Endothelial cell of umbilical vein (primary cell): ENCODE measurements around the gene WBP1L. TPM values are rescaled to one million over a fixed set of nuclear protein-coding genes. Genes with fewer than 3 reads are reported as not detected.

ENCODE experiments used
- BruUV-seq: library from RNA; stranded (reverse); fragments of 400-500 nt; replicated peaks from 2 replicates; lab custom pipeline; 2021; lab: Mats Ljungman, UMichigan
- CTCF ChIA-PET: fragments of 300-600, 350-600 bp; sonication (Branson Sonifier 250); formaldehyde crosslinking; loops from one replicate; lab custom pipeline; 2021; ENCODE audit warnings: antibody characterized with exemption, inconsistent platforms; lab: Charles Lee
- POLR2A ChIA-PET: fragments of 300-600, 350-600 bp; sonication (Branson Sonifier 250); formaldehyde crosslinking; loops from one replicate; lab custom pipeline; 2021; ENCODE audit warnings: antibody characterized with exemption, inconsistent platforms; lab: Charles Lee
- DNase-seq: peaks from one replicate; pipeline ENCODE4 v3.0.0-alpha.2; 2011; ENCODE audit warnings: low read depth, low spot score
- FAIRE-seq: peaks from 2 replicates; lab custom pipeline; 2011; peaks lifted over from hg19 to GRCh38; lab: Jason Lieb, UNC
- H2AFZ ChIP-seq: 2 replicates; pipeline ENCODE4 v1.6.0; 2012; ENCODE audit warnings: low read depth, low read length, control low read depth, inconsistent platforms
- H3K27ac ChIP-seq: 2 replicates; pipeline ENCODE4 v1.5.1; 2011; ENCODE audit warnings: low read depth, mild to moderate bottlenecking, control low read depth, low read length, moderate library complexity; ENCODE audit not compliant: insufficient read depth
- H3K27me3 ChIP-seq, 2 experiments: 2 replicates each; pipeline versions ENCODE4 v1.6.0 to v1.6.1; 2011; ENCODE audit warnings: low read length in 2 of 2, mixed read lengths in 1 of 2; ENCODE audit not compliant: control insufficient read depth in 2 of 2, insufficient read depth in 2 of 2
- H3K36me3 ChIP-seq, 2 experiments: 2 replicates in 1 of 2; 3 replicates in 1 of 2; pipeline ENCODE4 v1.5.1; 2011; ENCODE audit warnings: low read length in 2 of 2, mild to moderate bottlenecking in 1 of 2, moderate library complexity in 1 of 2; ENCODE audit not compliant: control insufficient read depth in 2 of 2, insufficient read depth in 2 of 2; ENCODE audit errors: extremely low read depth in 1 of 2
- H3K4me1 ChIP-seq: 3 replicates; pipeline ENCODE4 v1.5.1; 2011; ENCODE audit warnings: mild to moderate bottlenecking, low read length; ENCODE audit not compliant: control insufficient read depth, insufficient read depth; ENCODE audit errors: extremely low read depth
- H3K4me2 ChIP-seq: 2 replicates; pipeline ENCODE4 v1.6.1; 2011; ENCODE audit warnings: low read length, control low read depth, mixed read lengths; ENCODE audit not compliant: insufficient read depth
- H3K4me3 ChIP-seq, 3 experiments: fragments of 200-600 bp in 1 of 3; sonication (generic), shearing (Covaris generic) in 1 of 3; replicated peaks in 1 of 3; 2 replicates each; pipeline ENCODE4 v1.5.1; 2011 to 2016; ENCODE audit warnings: control low read depth in 3 of 3, low read length in 3 of 3, mild to moderate bottlenecking in 2 of 3, inconsistent platforms in 1 of 3, low read depth in 1 of 3, moderate library complexity in 1 of 3; ENCODE audit not compliant: insufficient read depth in 1 of 3
- H3K79me2 ChIP-seq: 2 replicates; pipeline ENCODE4 v1.6.0; 2012; ENCODE audit warnings: low read length, inconsistent platforms; ENCODE audit not compliant: control insufficient read depth, insufficient read depth
- H3K9ac ChIP-seq: replicated peaks from 2 replicates; pipeline ENCODE3; 2011; ENCODE audit warnings: low read length, control low read depth; ENCODE audit not compliant: insufficient read depth; ENCODE audit errors: extremely low read depth
- H3K9me1 ChIP-seq: replicated peaks from 3 replicates; pipeline ENCODE4 v1.6.0; 2011; ENCODE audit warnings: mild to moderate bottlenecking, low read length; ENCODE audit not compliant: control insufficient read depth, insufficient read depth; ENCODE audit errors: extremely low read depth
- H3K9me3 ChIP-seq: replicated peaks from 2 replicates; pipeline ENCODE4 v1.5.1; 2012; ENCODE audit warnings: low read length, inconsistent platforms; ENCODE audit not compliant: control insufficient read depth, insufficient read depth
- H4K20me1 ChIP-seq: replicated peaks from 2 replicates; pipeline ENCODE3; 2011; ENCODE audit warnings: mild to moderate bottlenecking, low read length; ENCODE audit not compliant: control insufficient read depth, insufficient read depth; ENCODE audit errors: extremely low read depth
- EZH2 ChIP-seq: IDR thresholded peaks from 2 replicates; pipeline ENCODE4 v1.6.1; 2012; ENCODE audit warnings: borderline replicate concordance, low read depth, mild to moderate bottlenecking, moderate library complexity, low read length, inconsistent platforms; ENCODE audit not compliant: severe bottlenecking
- FOS ChIP-seq: IDR thresholded peaks from 2 replicates; pipeline ENCODE4 v1.6.1; 2011; ENCODE audit warnings: mild to moderate bottlenecking, low read length, moderate library complexity, borderline replicate concordance; ENCODE audit not compliant: insufficient read depth
- GATA2 ChIP-seq: IDR thresholded peaks from 2 replicates; pipeline ENCODE4 v1.7.0; 2011; ENCODE audit warnings: low read depth, mild to moderate bottlenecking, moderate library complexity, mixed read lengths, low read length; ENCODE audit not compliant: insufficient read length, insufficient read depth
- JUN ChIP-seq: IDR thresholded peaks from 2 replicates; pipeline ENCODE4 v1.6.1; 2011; ENCODE audit warnings: borderline replicate concordance, low read depth; ENCODE audit not compliant: insufficient read length, insufficient read depth
- MYC ChIP-seq: IDR thresholded peaks from one replicate; pipeline ENCODE4 v1.6.1; 2011; ENCODE audit warnings: mild to moderate bottlenecking, low read depth, low read length
- POLR2A ChIP-seq: IDR thresholded peaks from 2 replicates; pipeline ENCODE4 v1.6.1; 2012; ENCODE audit warnings: low read depth, mild to moderate bottlenecking, control low read depth, low read length
- POLR2AphosphoS5 ChIP-seq: IDR thresholded peaks from 2 replicates; pipeline ENCODE4 v1.6.1; 2012; ENCODE audit warnings: low read depth, mild to moderate bottlenecking, control low read depth, low read length, moderate library complexity; ENCODE audit not compliant: insufficient read depth
- dilution Hi-C: fragments of 300-500 bp; cut with MboI; formaldehyde crosslinking; loops from one replicate; pipeline ENCODE4 v1.15.0; 2019; ENCODE audit warnings: low sequenced_read_pairs; ENCODE audit not compliant: extremely low pct_ligation_motif_present
- intact Hi-C: fragments of 100-400 bp; cut with micrococcal nuclease; formaldehyde crosslinking; loops from one replicate; pipeline ENCODE4 v1.10.0; 2022
- polyA plus RNA-seq, 4 experiments: library from polyadenylated mRNA; depleted of rRNA in 3 of 4; stranded (reverse) in 3 of 4; unstranded in 1 of 4; fragments of >200 nt; gene quantifications; 2 replicates each; pipeline versions ENCODE4 v1.2.1 to v1.2.3, GENCODE V29; 2011 to 2012; ENCODE audit warnings: missing spikeins in 1 of 4
- total RNA-seq: library from RNA; stranded (reverse); gene quantifications from 2 replicates; pipeline ENCODE4 v1.2.3, GENCODE V29; 2021
- TF ChIP-seq, protein P1 (sequence below): IDR thresholded peaks from 2 replicates; pipeline ENCODE4 v1.6.1; 2011; ENCODE audit not compliant: insufficient read depth, insufficient read length
- TF ChIP-seq, protein P2 (sequence below), 2 donors: IDR thresholded peaks; 1 replicate in 1 of 2; 2 replicates in 1 of 2; pipeline ENCODE4 v1.5.1; 2011; ENCODE audit warnings: low read length in 2 of 2, mild to moderate bottlenecking in 2 of 2, moderate library complexity in 2 of 2, control low read depth in 1 of 2, inconsistent platforms in 1 of 2, low read depth in 1 of 2; ENCODE audit not compliant: insufficient read depth in 1 of 2; ENCODE audit errors: extremely low read depth in 1 of 2

The WBP1L gene
- total and polyA plus RNA-seq, 2 donors (not counting 3 experiments of a cell fraction or from before 2014, with no cell fraction given), result 46.0 to 70.3 TPM

DNA sequence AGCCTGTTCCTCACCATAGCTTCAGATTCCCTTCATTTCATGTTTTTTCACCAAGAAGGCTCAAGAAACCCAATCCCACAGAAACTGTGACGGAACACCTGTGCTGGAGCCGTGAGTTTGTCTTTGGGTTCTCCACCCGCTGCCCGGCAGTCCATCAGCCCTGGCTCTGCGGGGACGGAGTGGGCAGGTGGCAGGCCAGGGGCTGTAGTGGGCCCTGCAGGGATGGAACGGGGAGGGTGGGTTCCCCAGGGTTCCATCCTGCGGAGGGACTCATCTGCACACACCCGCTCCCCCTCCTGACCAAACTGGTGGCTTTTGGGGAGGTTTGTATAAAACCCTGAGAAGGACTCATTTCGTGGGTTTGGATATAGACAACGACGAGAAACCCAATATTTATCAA lies 78.5 kb downstream of the WBP1L start:
- no peak overlapping the region for H2AFZ ChIP-seq
- no peaks in the 10 kb centered on the region for H3K4me1 ChIP-seq
- H3K27ac ChIP-seq, result no peak overlapping the region
- no peaks in the 10 kb centered on the region for H3K36me3 ChIP-seq
- no peaks in the 10 kb centered on the region for H3K27me3 ChIP-seq
- FAIRE-seq (no peak), DNase-seq (no peak)
- dilution Hi-C loops, result no loop called here
- TF ChIP-seq, protein P1, sequence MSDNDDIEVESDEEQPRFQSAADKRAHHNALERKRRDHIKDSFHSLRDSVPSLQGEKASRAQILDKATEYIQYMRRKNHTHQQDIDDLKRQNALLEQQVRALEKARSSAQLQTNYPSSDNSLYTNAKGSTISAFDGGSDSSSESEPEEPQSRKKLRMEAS, result no peak
- no peak for TF ChIP-seq POLR2A
- TF ChIP-seq EZH2, result no peak
- TF ChIP-seq GATA2, result no peak
- TF ChIP-seq MYC, result no peak
- no peak for TF ChIP-seq JUN
- TF ChIP-seq POLR2AphosphoS5, result no peak
- TF ChIP-seq FOS, result no peak
- TF ChIP-seq, protein P2, sequence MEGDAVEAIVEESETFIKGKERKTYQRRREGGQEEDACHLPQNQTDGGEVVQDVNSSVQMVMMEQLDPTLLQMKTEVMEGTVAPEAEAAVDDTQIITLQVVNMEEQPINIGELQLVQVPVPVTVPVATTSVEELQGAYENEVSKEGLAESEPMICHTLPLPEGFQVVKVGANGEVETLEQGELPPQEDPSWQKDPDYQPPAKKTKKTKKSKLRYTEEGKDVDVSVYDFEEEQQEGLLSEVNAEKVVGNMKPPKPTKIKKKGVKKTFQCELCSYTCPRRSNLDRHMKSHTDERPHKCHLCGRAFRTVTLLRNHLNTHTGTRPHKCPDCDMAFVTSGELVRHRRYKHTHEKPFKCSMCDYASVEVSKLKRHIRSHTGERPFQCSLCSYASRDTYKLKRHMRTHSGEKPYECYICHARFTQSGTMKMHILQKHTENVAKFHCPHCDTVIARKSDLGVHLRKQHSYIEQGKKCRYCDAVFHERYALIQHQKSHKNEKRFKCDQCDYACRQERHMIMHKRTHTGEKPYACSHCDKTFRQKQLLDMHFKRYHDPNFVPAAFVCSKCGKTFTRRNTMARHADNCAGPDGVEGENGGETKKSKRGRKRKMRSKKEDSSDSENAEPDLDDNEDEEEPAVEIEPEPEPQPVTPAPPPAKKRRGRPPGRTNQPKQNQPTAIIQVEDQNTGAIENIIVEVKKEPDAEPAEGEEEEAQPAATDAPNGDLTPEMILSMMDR (IDR thresholded peaks at IDR 0.05; ENCODE audit: extremely low read depth in 1 of 2, insufficient read depth in 1 of 2, low read depth in 1 of 2, low read length in 2 of 2), result no peak
- H4K20me1 ChIP-seq, result no peaks in the 10 kb centered on the region
- no peak overlapping the region for H3K9ac ChIP-seq
- CTCF ChIA-PET, result interaction anchor here (0.8 to 1.1 kb wide), 2 partner anchors 69 to 83 kb away, joined by 3 to 4 read pairs; no protein-coding TSS in a partner anchor
- H3K4me3 ChIP-seq, result no peak overlapping the region
- no TSS peak for BruUV-seq
- no peak overlapping the region for H3K4me2 ChIP-seq
- no peaks in the 10 kb centered on the region for H3K79me2 ChIP-seq
- POLR2A ChIA-PET, result no interaction called here
- H3K9me1 ChIP-seq, result no peaks in the 10 kb centered on the region
- H3K9me3 ChIP-seq, result no peaks in the 10 kb centered on the region
- intact Hi-C loops, result no loop called here
